HG02870 (cell line): ENCODE results near the gene TMEM120B.
A peak's percentile ranks its signal among the peaks of the same experiment; 100 is the strongest.

Source experiments
- ATAC-seq: cut with Tn5 transposase; IDR thresholded peaks from one replicate; pipeline ENCODE4 v1.9.1; 2021; ENCODE audit warnings: mild to moderate bottlenecking, moderate library complexity; ENCODE audit not compliant: unreplicated experiment

Gene TMEM120B

DNA sequence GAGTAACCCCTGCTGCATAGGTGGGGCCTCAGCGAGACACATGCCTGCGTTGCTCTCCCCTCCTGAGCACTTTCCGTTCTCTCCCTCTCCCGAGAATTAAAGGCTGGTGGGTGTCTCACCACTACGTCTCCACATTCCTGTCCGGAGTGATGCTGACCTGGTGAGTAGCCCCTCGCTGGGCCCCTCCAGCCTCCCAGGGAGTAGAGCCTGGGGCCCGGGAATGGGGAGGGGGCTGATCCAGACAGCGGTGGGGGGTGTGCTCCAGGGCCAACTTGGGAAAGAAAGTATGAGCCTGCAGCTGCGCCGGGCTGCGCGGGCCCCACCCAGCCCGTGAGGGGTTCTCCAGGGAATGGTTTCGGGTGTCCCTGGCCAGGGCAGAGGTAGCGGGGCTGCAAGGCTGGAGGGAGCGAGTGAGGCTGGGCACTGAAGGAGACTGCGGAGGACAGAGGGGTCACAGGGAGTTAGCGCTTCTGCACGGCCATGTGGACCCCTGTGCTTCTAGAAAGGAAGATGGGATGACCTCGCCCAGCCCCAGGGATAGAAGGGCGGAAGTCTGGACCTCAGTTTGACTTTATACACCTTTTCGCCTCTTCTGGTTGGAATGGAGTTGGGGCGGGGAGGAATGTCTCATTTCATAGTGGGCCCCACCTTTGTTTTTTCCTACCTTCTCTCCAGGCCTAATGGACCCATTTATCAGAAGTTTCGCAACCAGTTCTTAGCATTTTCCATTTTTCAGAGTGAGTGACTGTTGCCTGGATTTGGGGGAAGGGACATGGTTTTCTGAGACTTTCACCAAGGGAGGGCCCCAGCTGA is 58.5 kb downstream of the TMEM120B start:
- ATAC-seq, result no peak

DNA sequence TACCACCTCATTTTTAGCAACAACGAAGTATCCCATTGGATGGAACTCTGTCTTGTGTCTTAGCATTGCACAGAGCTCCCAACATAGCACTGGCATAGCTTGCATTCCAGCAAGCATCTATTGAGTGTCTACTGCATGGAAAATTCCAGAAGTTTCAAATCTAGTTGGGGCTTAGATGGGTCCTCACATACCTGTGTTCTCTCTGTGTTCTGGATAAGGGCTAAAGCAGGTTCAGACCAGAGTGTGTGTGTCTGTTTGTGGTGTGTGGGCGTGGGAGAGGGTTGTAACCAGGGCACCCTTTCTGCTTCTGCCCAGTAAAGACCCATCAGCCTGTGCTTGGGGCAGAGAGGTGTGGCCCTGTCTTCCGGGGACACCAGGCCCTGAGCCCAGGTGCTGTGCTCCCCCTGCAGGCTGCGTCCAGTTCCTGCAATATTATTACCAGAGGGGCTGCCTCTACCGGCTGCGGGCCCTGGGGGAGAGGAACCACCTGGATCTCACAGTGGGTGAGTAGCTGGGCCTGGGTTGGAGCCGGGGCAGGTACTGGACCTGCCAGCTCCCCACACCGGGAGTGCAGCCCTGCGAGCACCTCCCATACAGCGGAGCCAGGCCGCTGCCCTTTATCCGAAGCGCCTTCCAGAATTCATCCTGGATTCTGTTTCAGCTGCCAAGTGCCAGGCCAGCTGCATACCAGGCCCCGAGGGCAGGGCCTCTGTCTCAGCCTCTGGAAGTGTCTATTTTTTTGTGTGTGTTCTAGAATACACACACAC is 60.6 kb downstream of the TMEM120B start:
- ATAC-seq, result no peak

DNA sequence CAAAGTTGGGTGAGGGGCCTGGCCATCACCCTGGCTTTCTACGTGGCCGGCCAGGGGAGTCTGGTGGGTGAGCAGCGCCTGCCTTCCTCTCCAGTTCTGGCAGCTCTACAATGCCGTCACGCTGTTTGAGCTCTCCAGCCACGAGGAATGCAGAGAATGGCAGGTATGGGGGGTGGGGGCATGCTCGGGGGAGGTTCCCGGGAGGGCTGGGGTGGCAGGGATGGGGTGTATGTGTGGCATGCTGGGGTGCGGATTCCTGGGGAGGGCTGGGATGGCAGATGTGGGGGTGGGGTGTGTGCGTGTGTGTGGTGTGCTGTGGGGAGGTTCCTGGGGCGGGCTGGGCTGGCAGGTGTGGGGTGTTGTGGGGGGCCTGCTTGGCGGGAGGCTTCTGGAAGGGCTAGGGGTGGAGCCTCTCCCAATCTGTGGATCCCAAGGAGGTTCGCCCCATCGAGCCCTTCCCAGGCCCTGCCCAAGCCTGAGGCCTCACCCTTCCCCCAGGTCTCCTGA is 62.5 kb downstream of the TMEM120B start:
- no peak for ATAC-seq

DNA sequence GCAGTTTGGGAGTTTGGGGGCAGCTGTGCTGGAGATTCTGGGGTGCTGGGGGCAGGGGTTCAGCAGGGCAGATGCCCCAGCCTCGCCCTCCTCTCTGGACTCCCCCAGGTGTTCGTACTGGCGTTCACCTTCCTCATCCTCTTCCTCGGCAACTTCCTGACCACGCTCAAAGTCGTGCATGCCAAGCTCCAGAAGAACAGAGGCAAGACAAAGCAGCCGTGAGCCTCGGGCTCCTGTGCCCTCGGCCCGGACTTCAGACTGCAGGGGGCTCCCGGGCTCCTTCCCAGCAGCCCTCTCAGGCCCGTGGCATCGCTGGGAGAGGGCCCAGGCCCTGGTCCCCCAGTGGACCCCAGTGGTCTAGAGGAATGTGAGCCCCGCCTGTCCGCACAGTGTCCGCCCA is 62.9 kb downstream of the TMEM120B start:
- ATAC-seq, result no peak

DNA sequence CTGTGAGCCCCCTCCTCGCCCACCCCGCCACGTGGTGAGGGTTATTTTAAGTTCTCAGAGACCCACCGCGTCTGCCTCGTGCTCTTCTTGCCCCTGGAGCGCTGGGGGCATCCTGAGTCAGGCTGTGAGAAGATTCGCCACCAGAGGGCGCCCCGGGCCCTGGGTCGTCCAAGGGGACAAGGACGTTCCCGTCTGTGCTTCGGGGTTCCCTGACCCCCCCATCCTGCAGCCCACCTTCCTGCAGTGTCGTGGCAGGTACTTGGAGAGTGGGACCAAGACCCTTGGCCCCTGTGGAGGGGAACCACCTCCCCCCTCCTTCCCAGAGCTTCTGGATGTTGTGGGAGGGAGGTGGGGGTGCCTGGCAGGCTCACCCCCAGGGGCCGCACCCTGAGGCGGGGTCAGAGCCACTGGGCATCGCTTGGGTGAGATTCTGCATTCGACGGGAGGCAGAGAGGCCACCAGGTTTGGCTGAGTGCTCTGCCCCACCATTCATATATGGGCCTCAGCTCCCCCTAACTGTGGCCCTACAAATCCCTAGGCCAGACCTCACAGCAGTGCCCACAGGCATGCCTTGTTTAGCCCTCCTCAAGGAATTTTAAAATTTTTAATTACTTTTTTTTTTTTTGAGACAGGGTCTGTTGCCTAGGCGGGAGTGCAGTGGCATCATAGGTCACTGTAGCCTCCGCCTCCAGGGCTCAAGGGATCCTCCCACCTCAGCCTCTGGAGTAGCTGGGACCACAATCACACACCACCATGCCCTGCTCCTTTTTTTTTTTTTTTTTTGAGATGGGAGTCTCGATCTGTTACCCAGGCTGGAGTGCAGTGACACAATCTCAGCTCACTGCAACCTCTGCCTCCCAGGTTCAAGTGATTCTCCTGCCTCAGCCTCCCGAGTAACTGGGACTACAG is 63.9 kb downstream of the TMEM120B start:
- peak; percentile 50 for ATAC-seq

GRCh38 chr12:121778567-121779421 is 66.2 kb downstream of the TMEM120B start:
- ATAC-seq, result no peak

DNA sequence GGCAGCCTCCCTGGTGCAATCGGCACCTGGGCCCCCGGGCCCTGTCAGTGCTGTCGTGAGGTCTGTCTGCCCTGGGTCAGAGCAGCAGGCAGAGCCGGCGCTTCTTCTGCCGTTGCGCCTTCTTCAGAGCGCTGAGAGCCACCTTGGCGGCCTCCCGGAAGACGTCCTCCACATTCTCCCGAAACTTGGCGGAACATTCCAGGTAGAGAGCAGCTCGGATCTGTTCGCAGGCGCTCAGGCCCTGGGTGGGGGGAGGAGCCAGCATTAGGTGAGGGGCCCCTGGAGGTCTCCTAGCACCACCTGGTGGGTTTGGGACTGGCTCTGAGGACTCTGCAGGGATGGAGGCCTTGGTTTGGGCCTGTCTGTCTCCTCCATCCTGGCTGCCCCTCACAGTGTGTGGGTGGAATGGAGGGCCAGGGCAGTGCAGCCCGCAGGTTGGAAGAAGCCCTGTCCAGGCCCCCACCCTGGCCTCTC is 66.9 kb downstream of the TMEM120B start:
- ATAC-seq, result no peak

GRCh38 chr12:121780429-121780828 is 67.9 kb downstream of the TMEM120B start:
- no peak for ATAC-seq

DNA sequence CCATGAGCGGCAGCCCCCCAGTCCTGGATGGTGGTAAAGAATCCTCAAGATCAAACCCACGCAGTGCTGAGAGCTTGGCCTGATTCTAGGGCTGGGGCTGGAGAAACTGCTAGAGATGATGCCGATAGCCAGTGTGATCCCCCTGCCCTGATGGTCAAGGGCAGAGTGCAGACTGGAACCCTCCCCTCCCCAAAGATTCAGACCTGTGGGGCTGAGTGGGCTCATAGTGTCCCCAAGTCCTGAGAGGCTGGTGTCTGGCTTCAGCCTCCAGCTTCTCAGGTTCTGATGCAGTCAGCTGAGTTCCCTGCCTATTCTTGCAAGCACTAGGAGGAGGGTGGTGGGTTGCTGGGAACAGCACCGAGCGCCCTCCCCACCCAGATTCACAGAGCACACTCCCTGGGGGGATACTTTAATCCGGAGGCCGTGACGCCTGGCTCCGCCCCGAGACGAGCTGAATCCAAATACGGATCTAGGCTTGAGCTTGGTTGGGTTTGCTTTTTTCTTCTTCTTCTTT is 69.0 kb downstream of the TMEM120B start:
- ATAC-seq, result peak; percentile 19

- ATAC-seq, result peak; percentile 59
These were observed 69.7 kb downstream of the TMEM120B start for GRCh38 chr12:121781998-121782979.

- no peak for ATAC-seq
These were observed 71.2 kb downstream of the TMEM120B start for GRCh38 chr12:121783766-121784165.

DNA sequence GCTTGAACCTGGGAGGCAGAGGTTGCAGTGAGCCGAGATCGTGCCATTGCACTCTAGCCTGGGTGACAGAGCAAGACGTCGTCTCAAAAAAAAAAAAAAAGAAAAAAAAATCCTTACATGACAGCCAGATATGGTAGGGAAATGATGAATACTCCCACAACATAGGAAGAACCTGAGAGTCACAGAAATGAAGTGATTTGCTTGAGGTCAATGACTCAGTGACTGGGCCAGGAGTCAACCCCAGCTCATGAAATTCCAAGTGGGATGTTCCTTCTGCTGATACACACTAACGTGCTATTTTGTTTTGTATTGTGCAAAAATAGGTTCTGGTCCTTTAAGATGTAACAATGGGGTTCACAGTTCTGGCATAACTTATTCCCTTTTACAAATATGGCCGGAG is 71.9 kb downstream of the TMEM120B start:
- ATAC-seq, result no peak

DNA sequence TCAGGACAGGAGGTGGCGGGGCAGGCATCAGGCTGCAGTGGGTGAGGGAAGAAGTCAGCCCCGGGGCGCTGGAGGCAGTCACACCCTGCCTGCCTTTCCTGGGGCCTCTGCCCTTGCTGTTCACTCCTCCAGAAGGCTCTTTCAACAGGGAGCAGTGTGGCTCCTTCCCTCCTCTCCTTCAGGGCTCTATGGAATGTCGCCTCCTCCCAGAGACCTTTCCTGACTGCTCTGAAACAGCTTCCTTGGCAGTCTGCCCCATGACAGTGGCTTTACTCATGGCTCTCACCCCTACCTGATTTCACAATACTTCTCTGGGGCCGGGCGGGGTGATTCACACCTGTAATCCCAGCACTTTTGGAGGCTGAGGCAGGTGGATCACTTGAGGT is 73.9 kb downstream of the TMEM120B start:
- no peak for ATAC-seq

DNA sequence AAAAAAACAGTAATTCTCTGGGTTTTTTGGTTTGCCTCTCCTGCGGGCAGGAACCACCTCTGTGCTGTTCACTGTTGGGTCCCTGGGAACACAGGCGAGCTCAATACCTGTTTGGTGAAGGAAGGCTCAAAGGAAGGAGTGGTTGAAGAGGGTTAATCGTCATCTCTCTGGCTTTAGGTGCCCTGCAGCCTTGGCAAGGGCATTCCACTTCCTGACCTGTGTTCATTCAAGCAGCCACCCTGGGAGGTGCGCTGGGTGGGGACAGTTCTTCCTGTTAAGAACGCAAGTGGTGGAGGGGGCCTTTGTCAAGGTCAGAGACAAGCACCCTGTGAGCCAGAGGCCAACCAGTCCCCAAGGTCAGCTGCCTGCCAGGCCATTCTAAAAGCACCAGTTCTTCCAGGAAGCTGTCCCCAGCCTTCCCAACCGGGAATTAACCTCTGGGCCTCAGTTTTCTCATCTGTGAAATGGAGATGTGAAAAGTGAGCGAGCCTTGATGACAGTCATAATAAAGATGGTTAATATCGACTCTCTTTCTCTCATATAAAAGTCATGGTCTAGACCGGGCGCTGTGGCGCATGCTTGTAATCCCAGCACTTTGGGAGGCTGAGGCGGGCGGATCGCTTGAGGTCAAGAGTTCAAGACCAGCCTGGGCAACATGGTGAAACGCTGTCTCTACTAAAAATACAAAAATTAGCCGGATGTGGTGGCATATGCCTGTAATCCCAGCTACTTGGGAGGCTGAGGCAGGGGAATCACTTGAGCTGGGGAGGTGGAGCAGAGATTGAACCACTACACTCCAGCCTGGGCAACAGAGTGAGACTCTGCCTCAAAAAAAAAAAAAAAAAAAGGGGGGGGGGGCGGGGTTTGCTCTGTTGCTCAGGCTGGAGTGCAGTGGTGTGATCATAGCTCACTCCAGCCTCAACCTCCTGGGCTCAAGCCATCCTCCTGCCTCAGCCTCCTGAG is 74.8 kb downstream of the TMEM120B start:
- ATAC-seq, result no peak

DNA sequence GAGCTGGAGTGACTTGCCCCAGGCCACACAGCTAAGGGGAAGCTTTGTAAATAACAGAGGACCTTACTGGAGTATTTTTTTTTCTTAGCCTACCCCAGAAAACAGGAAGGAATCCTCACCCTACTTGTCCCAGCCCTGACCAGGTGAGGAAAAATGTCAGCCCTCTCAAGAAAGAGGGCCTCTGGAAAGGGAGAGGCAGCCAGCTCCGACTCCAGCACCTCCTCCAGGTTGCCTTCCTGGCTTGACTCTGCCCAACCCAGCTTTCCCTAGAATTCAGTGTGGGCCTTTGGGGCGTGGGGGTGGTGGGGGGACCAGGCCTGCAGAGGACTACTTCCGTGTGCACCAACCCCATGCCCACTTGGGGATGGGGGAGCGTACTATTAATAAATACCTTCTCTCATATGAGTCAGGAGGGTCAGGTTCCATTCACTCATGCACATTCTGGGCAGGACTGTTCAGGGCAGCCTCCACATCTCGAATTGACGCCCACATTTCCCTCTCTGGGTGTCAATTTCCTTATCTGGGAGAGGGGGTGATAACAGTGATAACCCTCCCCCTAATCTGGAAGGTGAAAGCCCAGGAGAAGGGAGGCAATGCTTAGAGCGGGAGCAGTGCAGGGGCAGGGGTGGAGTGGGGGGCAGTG is 75.7 kb downstream of the TMEM120B start:
- no peak for ATAC-seq

DNA sequence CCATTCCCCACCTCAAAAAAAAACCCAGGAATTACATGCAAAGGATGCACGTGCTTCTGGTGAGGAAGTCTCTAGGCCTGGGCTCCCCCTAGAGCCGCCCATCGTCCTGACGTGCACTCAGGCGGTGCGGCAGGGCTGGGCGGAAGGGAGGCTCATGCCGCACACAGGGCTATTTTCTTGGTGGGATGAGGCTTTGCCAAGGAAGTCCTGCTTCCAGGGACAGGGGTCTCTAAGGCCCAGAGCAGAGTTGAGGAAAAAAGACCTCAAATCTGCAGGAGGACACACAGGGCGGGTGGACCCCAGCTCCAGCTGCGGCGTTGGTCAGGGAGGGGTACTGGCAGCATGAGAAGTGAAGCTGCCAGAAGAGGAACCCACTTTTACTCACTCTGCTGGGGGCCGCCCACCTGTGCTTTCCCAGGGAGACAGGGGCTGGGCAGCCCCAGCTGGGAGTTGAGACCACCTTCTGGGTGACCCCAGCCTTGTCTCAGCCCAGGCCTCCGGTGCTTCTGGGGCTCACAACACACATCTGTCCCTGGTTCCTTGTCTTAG is 76.8 kb downstream of the TMEM120B start:
- ATAC-seq, result no peak
